HG03280 (cell line): ENCODE results near the gene FAM120A.
A peak's percentile ranks its signal among the peaks of the same experiment; 100 is the strongest.

Experiments used
- ATAC-seq: cut with Tn5 transposase; IDR thresholded peaks from one replicate; pipeline ENCODE4 v1.9.1; 2021; ENCODE audit warnings: mild to moderate bottlenecking, moderate library complexity; ENCODE audit not compliant: unreplicated experiment

Gene FAM120A

DNA sequence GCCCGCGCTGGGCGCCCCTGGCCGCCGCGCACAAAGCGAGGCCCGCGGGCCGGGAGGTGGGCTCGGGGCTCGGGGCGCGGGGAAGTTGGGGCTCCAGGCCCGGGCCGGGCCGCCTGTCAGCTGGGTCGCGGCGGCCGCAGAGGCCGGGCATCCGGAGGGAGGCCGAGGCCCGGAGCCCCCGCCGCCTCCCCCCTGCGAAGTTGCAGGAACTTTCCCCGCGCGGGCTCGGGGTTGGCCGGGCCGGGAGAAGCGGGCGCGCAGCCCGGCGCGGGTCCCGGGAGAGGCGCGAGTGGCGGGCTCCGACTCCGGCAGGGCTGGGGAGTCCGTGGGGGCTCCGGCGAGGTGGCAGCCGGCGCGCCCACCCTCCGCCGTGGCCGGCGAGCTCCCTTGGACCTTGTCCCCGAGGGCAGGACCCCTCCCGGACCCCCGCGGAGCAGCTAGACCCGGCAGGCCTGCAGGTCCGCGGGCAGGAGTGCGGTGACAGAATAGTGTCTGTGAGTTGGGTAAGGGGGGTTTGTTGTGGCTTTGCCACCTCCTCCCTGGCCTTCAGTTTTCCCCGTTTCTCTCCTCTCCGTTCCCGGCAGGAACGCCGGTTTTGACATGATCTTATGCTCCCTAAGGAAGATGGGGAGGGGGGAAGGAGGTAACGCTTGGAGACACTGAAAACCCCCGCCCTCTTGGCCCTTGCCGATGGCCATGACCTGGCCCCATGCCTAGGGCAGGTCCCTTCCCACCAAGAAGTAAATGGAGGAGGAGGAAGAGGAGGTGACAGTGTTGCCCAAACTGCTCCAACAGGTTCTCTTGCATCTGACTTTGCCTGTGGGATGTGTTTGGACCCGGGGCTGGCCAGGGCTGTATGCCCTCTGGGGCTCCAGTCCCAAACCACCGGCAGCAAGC, 125.8 kb downstream of the FAM120A start:
- peak; percentile 25 for ATAC-seq

- ATAC-seq = no peak
Observed at GRCh38 chr9:93577975-93578682, 126.6 kb downstream of the FAM120A start.

- ATAC-seq = no peak
Observed at GRCh38 chr9:93578844-93579243, 127.4 kb downstream of the FAM120A start.

- no peak for ATAC-seq
Observed at GRCh38 chr9:93579711-93580516, 128.4 kb downstream of the FAM120A start.

GRCh38 chr9:93580654-93581380, 129.3 kb downstream of the FAM120A start:
- no peak for ATAC-seq

DNA sequence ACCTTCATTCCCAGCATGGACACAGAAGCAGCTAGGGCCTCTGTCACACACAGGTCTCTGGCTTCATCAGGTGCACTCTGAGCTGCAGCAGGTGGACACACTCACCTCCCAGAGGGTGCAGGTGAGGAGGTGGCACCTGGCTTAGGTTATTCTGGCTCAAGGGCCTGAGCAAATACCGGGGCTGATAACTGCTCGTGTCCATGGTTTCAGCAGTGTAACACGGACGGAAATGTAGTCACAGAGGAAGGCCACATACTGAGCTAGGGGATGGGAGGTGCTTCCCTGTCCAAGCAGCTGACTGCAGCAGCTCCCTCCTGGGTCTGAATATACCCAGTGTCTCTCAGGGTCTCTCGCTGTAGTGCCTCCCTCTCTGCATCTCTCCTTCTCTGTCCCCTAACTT, 130.6 kb downstream of the FAM120A start:
- ATAC-seq = no peak

DNA sequence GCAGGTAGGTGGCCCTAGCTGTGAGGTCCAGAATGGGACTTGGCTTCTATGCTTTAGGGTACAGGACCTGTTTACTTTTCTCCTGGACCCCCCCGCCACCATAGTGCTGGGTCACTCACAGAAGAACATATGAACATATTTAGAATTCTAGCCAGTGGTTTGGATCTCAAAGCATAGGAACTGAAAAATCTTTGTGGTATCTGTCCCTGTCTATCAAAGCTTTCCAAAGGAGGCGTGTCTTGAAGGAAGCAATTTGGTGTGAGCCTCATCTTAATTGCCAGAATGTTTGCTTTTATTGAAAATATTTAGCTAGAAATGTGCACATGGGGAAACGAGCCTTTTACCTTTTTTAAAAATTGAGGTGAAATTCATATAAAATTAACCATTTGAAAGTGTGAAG, 131.1 kb downstream of the FAM120A start:
- no peak for ATAC-seq

GRCh38 chr9:93585259-93585658, 133.8 kb downstream of the FAM120A start:
- ATAC-seq = no peak

DNA sequence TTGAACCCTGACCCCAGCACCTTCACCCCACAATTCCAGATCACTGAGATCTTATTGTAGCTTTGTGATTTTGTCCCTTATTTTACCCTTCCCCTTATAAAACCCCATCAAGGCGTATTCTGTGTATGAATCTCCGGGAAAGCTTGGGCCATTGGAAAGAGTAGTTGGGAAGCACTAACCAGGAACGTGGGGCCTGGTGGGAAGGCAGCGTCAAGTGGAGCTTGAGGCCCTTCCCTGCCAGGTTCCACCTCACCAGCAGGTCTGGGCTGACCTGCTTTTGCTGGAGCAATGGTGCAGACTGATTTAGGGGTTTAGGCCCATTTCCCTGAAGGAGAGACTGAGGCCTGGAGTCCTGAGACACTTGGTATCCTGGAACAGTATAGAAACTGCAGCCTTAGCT, 134.2 kb downstream of the FAM120A start:
- ATAC-seq = no peak

GRCh38 chr9:93586290-93587057, 135.0 kb downstream of the FAM120A start:
- ATAC-seq = no peak

- ATAC-seq = no peak
Observed at GRCh38 chr9:93587284-93587650, 135.8 kb downstream of the FAM120A start.

DNA sequence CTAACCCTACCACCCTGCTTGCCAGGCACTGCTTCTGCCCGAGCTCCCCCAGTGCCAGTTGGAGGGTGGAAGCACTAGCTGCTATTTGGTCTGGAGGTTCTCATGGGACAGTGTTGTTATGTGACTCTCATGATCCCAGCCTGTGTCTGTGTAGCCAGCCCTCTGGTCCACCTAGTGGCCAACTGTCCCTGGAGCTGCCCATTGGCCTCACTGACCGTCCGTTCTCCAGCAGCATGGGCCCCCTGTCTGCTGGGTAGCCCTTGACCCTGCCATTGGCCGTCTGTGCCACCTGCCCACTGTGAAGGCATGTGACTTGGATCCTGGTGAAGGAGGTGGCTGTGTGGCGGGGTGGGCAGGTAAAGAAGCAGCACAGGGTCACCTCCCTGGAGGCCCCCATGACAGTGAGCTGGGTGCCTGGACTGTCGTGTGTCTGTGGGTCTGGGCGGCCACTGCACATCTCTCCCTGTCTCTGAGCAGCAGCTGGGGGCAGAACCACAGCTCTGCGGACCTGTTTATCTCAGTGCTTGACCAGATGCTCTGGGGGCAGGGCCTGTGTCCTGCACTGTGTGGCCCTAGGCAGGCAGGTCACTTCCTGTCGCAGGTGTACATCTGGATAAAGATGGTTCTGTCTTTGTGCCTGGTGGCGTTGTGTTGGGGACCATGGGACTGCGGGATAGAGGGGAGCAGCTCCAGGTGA, 136.3 kb downstream of the FAM120A start:
- ATAC-seq = no peak

DNA sequence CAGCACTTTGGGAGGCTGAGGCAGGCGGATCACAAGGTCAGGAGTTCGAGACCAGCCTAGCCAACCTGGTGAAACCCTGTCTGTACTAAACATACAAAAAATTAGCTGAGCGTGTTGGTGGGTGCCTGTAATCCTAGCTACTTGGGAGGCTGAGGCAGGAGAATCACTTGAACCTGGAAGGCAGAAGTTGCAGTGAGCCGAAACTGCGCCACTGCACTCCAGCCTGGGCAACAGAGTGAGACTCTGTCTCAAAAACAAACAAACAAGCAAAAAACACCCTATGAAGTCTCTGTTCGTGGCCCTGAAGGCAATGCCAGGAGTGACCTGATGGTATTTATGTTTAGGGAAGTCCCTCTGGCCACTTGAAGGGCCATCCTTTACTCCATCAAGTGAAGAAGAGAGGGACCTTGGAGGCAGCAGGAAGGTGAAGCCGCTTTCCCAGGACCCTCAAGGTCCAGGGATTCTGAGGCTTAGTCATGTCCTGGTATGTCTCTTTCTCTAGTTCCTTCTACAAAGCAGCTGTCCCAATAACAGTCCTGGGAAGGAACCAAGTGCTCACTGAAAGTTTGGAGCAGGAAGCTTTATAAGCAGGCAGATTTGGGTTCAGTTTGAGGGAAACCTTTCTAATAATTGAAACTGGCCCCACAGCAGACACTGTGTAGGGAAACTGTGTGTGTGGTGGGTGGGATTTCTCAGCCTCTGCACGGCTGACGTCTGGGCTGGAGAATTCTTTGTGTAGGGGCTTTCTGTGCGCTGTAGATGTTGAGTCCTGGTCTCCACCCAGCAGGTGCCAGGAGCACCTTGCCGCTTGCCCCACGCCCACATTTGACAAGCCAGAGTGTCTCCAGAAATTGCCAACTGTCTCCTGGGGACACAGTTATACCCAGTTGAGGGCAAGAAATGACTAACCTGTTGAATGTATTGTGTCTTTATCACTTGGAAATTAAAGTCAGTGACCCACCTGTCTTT, 137.4 kb downstream of the FAM120A start:
- no peak for ATAC-seq

- no peak for ATAC-seq
Observed at GRCh38 chr9:93589688-93590087, 138.2 kb downstream of the FAM120A start.

- no peak for ATAC-seq
Observed at GRCh38 chr9:93590609-93591234, 139.2 kb downstream of the FAM120A start.

DNA sequence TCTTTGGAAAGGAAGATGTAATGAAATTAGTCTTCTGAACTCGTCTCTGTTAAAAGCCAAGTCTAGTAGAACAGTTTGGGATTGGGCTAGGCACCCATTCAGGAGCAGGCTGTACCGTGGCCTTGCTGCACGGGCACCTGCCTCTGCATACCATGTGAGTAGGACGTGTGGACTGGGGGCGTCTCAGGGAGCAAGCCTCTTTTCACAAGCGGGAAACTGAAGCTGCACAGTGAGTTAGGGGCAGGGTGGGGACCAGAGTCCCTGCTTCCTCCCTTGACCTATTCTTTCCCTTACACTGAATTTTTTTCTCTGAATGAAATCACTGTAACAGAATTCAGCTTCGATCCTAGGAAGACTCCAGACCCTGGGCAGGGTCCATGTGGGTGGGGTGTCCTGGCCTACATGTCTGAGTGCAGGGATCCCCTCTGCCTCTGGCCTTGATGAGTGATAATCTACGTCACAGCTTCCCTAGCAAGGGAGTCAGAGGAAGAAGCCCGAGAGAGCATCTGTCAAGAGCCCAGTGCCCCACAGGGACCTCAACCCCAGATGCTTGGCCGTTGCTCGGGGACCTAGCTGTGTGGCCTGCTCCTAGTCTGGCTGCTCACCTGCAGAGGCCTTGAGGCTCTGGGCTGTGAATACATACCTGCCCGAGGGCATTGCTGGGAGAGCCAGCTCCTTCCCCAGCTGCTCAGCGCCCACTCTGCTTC, 140.0 kb downstream of the FAM120A start:
- no peak for ATAC-seq

- ATAC-seq = no peak
Observed at GRCh38 chr9:93592008-93592642, 140.6 kb downstream of the FAM120A start.
